K562 (cell line): Measurements from ENCODE around the gene MBD6. TPM values are rescaled to one million over a fixed set of nuclear protein-coding genes. Genes with fewer than 3 reads are reported as not detected.

ENCODE experiments used
- CUX1 ChIP-seq: fragments of 200-800 bp; sonication (Bioruptor generic); IDR thresholded peaks from 2 replicates; pipeline ENCODE4 v1.6.1; 2016; ENCODE audit warnings: missing genetic modification characterization, missing compliant biosample characterization
- E2F5 ChIP-seq: sonication (generic); formaldehyde crosslinking; IDR thresholded peaks from 2 replicates; pipeline ENCODE4 v1.8.0; 2022; ENCODE audit warnings: mild to moderate bottlenecking, missing genetic modification reagents
- HLTF ChIP-seq: fragments of 450-650 bp; IDR thresholded peaks from 2 replicates; pipeline ENCODE4 v1.6.1; 2016
- NR0B1 ChIP-seq: fragments of 450-650 bp; IDR thresholded peaks from one replicate; pipeline ENCODE4 v1.6.1; 2018; ENCODE audit warnings: mild to moderate bottlenecking, moderate library complexity; ENCODE audit not compliant: partially characterized antibody
- TEAD1 ChIP-seq, 2 experiments: fragments of 450-650 bp in 1 of 2; sonication (generic) in 1 of 2; formaldehyde crosslinking; IDR thresholded peaks; 2 replicates each; pipeline versions ENCODE4 v1.4.0 to v1.8.0; 2020 to 2022; ENCODE audit warnings: mild to moderate bottlenecking in 2 of 2, missing genetic modification reagents in 1 of 2
- XRCC3 ChIP-seq: fragments of 450-650 bp; IDR thresholded peaks from 2 replicates; pipeline ENCODE4 v1.6.1; 2017; ENCODE audit warnings: mild to moderate bottlenecking, moderate library complexity
- ZNF766 ChIP-seq: fragments of 200-800 bp; sonication (Bioruptor generic); conservative IDR thresholded peaks from 2 replicates; pipeline ENCODE4 v1.6.1; 2016; ENCODE audit warnings: missing genetic modification characterization, missing compliant biosample characterization
- polyA plus RNA-seq, 8 experiments: library from polyadenylated mRNA; depleted of rRNA in 4 of 8; stranded (reverse) in 5 of 8; unstranded in 3 of 8; fragments of >200 nt; fragmentation: Nextera tagmentation in 2 of 8; fragmentation: Illumina TruSeq in 1 of 8; extraction: Ambion mirVana in 2 of 8; extraction: Trizol in 1 of 8; gene quantifications; 2 replicates each; pipeline versions ENCODE4 v1.2.1 to v1.2.3, GENCODE V29; 2011 to 2014; ENCODE audit warnings: inconsistent platforms in 1 of 8, missing spikeins in 1 of 8
- total RNA-seq, 7 experiments: library from RNA; depleted of rRNA in 6 of 7; stranded (reverse); fragments of >200 nt in 6 of 7; fragmentation: Illumina TruSeq in 2 of 7; extraction: Trizol in 2 of 7; gene quantifications; 2 replicates each; pipeline versions ENCODE4 v1.2.1 to v1.2.3, GENCODE V29; 2011 to 2021; ENCODE audit warnings: low replicate concordance in 1 of 7
- TF ChIP-seq, protein P1 (sequence below), 2 experiments: IDR thresholded peaks in 1 of 2; conservative IDR thresholded peaks in 1 of 2; 2 replicates each; pipeline ENCODE4 v1.6.1; 2016; ENCODE audit warnings: low read depth in 2 of 2, mild to moderate bottlenecking in 1 of 2, missing compliant biosample characterization in 1 of 2, missing genetic modification characterization in 1 of 2, moderate library complexity in 1 of 2
- TF ChIP-seq, protein P2 (sequence below), 3 experiments: fragments of 200-800 bp in 1 of 3; fragments of 250-450 bp in 1 of 3; fragments of 450-650 bp in 1 of 3; sonication (Bioruptor Pico) in 1 of 3; sonication (Bioruptor generic) in 1 of 3; formaldehyde crosslinking in 1 of 3; IDR thresholded peaks; 2 replicates each; pipeline versions ENCODE4 v1.6.1 to v1.8.0; 2016 to 2022; ENCODE audit warnings: mild to moderate bottlenecking in 2 of 3, missing genetic modification characterization in 2 of 3, missing compliant biosample characterization in 1 of 3, moderate library complexity in 1 of 3

Gene MBD6
- total and polyA plus RNA-seq, 9 of the 15 experiments (the other 6 are each of a cell fraction or from before 2014, with no cell fraction given) = 2.0 to 54.8 (median 3.8) TPM

DNA sequence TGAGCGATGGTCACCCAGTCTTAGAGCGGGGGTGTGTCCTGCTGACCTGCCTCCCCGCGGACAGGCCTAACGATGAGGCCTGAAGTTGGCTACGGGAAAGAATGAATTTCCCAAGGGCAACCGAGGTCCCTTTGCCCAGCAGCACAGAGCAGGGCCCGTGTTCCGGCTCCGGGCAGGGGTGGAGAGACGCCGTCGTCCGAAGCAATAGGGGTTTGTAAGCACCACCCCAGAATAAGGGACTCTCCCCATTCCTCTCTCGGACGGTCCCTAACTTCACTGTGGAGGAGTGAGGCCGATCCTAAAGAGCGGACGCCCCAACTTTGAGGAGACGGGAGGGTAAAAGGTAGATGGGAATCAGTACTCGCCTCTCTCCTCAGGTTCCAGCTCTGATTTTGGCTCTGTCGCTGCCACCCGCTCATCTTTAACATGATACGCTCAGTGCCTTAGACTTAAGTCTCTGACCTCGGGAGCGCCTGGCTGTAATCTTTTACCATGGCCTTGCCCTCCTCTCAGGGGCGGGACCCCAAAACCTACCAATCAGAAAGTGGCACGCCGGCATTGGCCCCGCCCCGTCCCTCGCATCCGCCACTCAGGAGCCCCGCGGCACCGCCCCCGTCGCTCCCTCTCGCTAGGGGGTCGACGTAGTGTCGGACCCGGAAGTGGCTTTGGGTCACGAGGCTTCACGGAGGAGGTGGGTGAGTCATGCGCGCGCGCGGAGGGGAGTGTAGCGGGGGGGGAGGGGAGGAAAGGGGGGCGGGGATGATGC is 2.4 kb upstream of the MBD6 start, which contains the start of gene DDIT3 (continued):
- TF ChIP-seq, protein P1, sequence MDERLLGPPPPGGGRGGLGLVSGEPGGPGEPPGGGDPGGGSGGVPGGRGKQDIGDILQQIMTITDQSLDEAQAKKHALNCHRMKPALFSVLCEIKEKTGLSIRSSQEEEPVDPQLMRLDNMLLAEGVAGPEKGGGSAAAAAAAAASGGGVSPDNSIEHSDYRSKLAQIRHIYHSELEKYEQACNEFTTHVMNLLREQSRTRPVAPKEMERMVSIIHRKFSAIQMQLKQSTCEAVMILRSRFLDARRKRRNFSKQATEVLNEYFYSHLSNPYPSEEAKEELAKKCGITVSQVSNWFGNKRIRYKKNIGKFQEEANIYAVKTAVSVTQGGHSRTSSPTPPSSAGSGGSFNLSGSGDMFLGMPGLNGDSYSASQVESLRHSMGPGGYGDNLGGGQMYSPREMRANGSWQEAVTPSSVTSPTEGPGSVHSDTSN (CRISPR knock-in tag; IDR thresholded peaks at IDR 0.05; ENCODE audit: low read depth) = peak; percentile 35; the same call in 1 of the 2 replicates
- TF ChIP-seq, protein P1 (tag; conservative IDR thresholded peaks at IDR 0.05; ENCODE audit: low read depth) = peak; percentile 42
- TF ChIP-seq ZNF766 (CRISPR knock-in tag) (peak; percentile 24; the same call in 1 of the 2 replicates), HLTF (peak; percentile 75; the same call in 1 of the 2 replicates), CUX1 (CRISPR knock-in tag) (no peak), TEAD1 (CRISPR knock-in tag; IDR thresholded peaks at IDR 0.05) (peak in 1 of 2 experiments; percentile 88; a peak in 2 of 4 replicates), XRCC3 (no peak), NR0B1 (no peak), E2F5 (CRISPR knock-in tag) (no peak)
- TF ChIP-seq, protein P2, sequence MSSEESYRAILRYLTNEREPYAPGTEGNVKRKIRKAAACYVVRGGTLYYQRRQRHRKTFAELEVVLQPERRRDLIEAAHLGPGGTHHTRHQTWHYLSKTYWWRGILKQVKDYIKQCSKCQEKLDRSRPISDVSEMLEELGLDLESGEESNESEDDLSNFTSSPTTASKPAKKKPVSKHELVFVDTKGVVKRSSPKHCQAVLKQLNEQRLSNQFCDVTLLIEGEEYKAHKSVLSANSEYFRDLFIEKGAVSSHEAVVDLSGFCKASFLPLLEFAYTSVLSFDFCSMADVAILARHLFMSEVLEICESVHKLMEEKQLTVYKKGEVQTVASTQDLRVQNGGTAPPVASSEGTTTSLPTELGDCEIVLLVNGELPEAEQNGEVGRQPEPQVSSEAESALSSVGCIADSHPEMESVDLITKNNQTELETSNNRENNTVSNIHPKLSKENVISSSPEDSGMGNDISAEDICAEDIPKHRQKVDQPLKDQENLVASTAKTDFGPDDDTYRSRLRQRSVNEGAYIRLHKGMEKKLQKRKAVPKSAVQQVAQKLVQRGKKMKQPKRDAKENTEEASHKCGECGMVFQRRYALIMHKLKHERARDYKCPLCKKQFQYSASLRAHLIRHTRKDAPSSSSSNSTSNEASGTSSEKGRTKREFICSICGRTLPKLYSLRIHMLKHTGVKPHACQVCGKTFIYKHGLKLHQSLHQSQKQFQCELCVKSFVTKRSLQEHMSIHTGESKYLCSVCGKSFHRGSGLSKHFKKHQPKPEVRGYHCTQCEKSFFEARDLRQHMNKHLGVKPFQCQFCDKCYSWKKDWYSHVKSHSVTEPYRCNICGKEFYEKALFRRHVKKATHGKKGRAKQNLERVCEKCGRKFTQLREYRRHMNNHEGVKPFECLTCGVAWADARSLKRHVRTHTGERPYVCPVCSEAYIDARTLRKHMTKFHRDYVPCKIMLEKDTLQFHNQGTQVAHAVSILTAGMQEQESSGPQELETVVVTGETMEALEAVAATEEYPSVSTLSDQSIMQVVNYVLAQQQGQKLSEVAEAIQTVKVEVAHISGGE (CRISPR knock-in tag; IDR thresholded peaks at IDR 0.05) = peak in 1 of 3 experiments; percentile 70; a peak in 2 of 6 replicates
